Sigmoid colon (tissue), 7 donors: Measurements from ENCODE around the gene TNKS2. TPM values are rescaled to one million over a fixed set of nuclear protein-coding genes. Genes with fewer than 3 reads are reported as not detected.

ENCODE experiments used
- DNase-seq: peaks from one replicate; pipeline ENCODE4 v3.0.0-alpha.2; 2019
- H3K27ac ChIP-seq, 4 donors: fragments of 200-600 bp; sonication (generic); one replicate each; pipeline ENCODE4 v1.5.1; 2016 to 2019; ENCODE audit warnings: mild to moderate bottlenecking in 1 of 4
- H3K27me3 ChIP-seq, 3 donors: fragments of 200-600 bp; sonication (generic); one replicate each; pipeline ENCODE4 v1.5.1; 2019; ENCODE audit warnings: mild to moderate bottlenecking in 1 of 3
- H3K36me3 ChIP-seq, 4 donors: fragments of 200-600 bp; sonication (generic); one replicate each; pipeline ENCODE4 v1.5.1; 2016 to 2019
- H3K4me1 ChIP-seq, 4 donors: fragments of 200-600 bp; sonication (generic); one replicate each; pipeline ENCODE4 v1.5.1; 2017 to 2019
- H3K4me3 ChIP-seq, 4 donors: fragments of 200-600 bp; sonication (generic); one replicate each; pipeline ENCODE4 v1.5.1; 2017 to 2019; ENCODE audit warnings: mild to moderate bottlenecking in 2 of 4, moderate library complexity in 1 of 4
- H3K9me3 ChIP-seq, 4 donors: fragments of 200-600 bp in 3 of 4; sonication (generic) in 3 of 4; one replicate each; pipeline versions ENCODE4 v1.5.1 to v1.6.1; 2013 to 2019
- CTCF ChIP-seq, 4 experiments: fragments of 450-650 bp in 3 of 4; fragments of 200-600 bp in 1 of 4; IDR thresholded peaks; one replicate each; pipeline ENCODE4 v1.5.1; 2016 to 2019; ENCODE audit warnings: antibody characterized with exemption in 4 of 4, mild to moderate bottlenecking in 3 of 4, moderate library complexity in 2 of 4
- EP300 ChIP-seq, 4 donors: sonication (generic); formaldehyde crosslinking; IDR thresholded peaks; one replicate each; pipeline ENCODE4 v1.6.1; 2017; ENCODE audit warnings: antibody characterized with exemption in 4 of 4
- POLR2A ChIP-seq, 2 donors: fragments of 450-650 bp; IDR thresholded peaks; one replicate each; pipeline ENCODE4 v1.6.1; 2016; ENCODE audit warnings: antibody characterized with exemption in 2 of 2, mild to moderate bottlenecking in 2 of 2, moderate library complexity in 2 of 2
- POLR2AphosphoS5 ChIP-seq, 4 donors: sonication (generic); formaldehyde crosslinking; IDR thresholded peaks; one replicate each; pipeline ENCODE4 v1.6.1; 2017; ENCODE audit warnings: antibody characterized with exemption in 4 of 4
- WGBS, 2 donors: extraction: QIAGEN DNeasy Blood & Tissue Kit; methylation state at CpG; one replicate each; pipeline ENCODE4 v1.1.7; 2013; 5-methylcytosine and 5-hydroxymethylcytosine counted together
- intact Hi-C: fragments of 100-400 bp; cut with DNase I; formaldehyde crosslinking; loops from one replicate; pipeline ENCODE4 v1.15.1; 2023
- polyA plus RNA-seq, 3 donors: library from polyadenylated mRNA; stranded (reverse); fragments of 200-250 nt; gene quantifications; one replicate each; pipeline ENCODE4 v1.2.3, GENCODE V29; 2013
- total RNA-seq, 4 donors: library from RNA; depleted of rRNA; stranded (reverse); fragments of >200 nt; gene quantifications; one replicate each; pipeline ENCODE4 v1.1.0, GENCODE V29; 2016
- donor health status: healthy with polysubstance abuse.
- donor health status: Bipolar disorder and iron deficiency.
- donor health status: healthy.

The TNKS2 gene
- total and polyA plus RNA-seq, 7 donors = 9.0 to 46.7 (median 37.4) TPM

- Histone ChIP-seq H3K36me3 (peaks cover 5 to 57% (median 18%) of the 10 kb centered on the region in 4 donors), H3K4me3 (no peak overlapping the region), H3K27ac (no peak overlapping the region), H3K9me3 (no peaks in the 10 kb centered on the region), H3K4me1 (no peaks in the 10 kb centered on the region), H3K27me3 (no peaks in the 10 kb centered on the region)
- intact Hi-C loops = no loop called here
- TF ChIP-seq POLR2A (IDR thresholded peaks at IDR 0.05) (no peak), POLR2AphosphoS5 (IDR thresholded peaks at IDR 0.05) (no peak), CTCF (IDR thresholded peaks at IDR 0.05) (no peak), EP300 (IDR thresholded peaks at IDR 0.05) (no peak)
- 64 to 75% methylated on average over 1 of the region's 1 CpG for WGBS, 2 donors
- DNase-seq = no peak
Observed at GRCh38 chr10:91813251-91813650, 15.0 kb downstream of the TNKS2 start.

- DNase-seq = no peak
- no peaks in the 10 kb centered on the region for H3K4me1 ChIP-seq
- H3K4me3 ChIP-seq = no peak overlapping the region
- H3K27me3 ChIP-seq = no peaks in the 10 kb centered on the region
- intact Hi-C loops = no loop called here
- no peak overlapping the region for H3K27ac ChIP-seq
- 92 to 94% methylated on average over 2 of the region's 2 CpGs for WGBS, 2 donors
- peaks cover 28 to 91% (median 39%) of the 10 kb centered on the region in 4 donors for H3K36me3 ChIP-seq
- no peaks in the 10 kb centered on the region for H3K9me3 ChIP-seq
- TF ChIP-seq POLR2A (IDR thresholded peaks at IDR 0.05) (no peak), CTCF (IDR thresholded peaks at IDR 0.05) (no peak)
Observed at GRCh38 chr10:91816981-91817380, 18.8 kb downstream of the TNKS2 start.

- TF ChIP-seq EP300 (IDR thresholded peaks at IDR 0.05) (no peak), POLR2A (IDR thresholded peaks at IDR 0.05) (no peak), CTCF (IDR thresholded peaks at IDR 0.05) (no peak), POLR2AphosphoS5 (IDR thresholded peaks at IDR 0.05) (no peak)
- no peaks in the 10 kb centered on the region for H3K27me3 ChIP-seq
- 75 to 87% methylated on average over 3 of the region's 3 CpGs for WGBS, 2 donors
Observed at GRCh38 chr10:91820144-91820543, 21.9 kb downstream of the TNKS2 start.

GRCh38 chr10:91824076-91824475 lies 25.9 kb downstream of the TNKS2 start:
- no peak overlapping the region for H3K4me3 ChIP-seq
- no peaks in the 10 kb centered on the region for H3K9me3 ChIP-seq
- DNase-seq = no peak
- no peak for TF ChIP-seq EP300 (IDR thresholded peaks at IDR 0.05)
- no peak for TF ChIP-seq CTCF (IDR thresholded peaks at IDR 0.05)
- TF ChIP-seq POLR2A (IDR thresholded peaks at IDR 0.05) = no peak
- no peak for TF ChIP-seq POLR2AphosphoS5 (IDR thresholded peaks at IDR 0.05)
- 95 to 100% methylated on average over 1 of the region's 1 CpG for WGBS, 2 donors
- H3K27me3 ChIP-seq = no peaks in the 10 kb centered on the region
- no peak overlapping the region for H3K27ac ChIP-seq
- peaks cover 40 to 100% (median 46%) of the 10 kb centered on the region in 4 donors for H3K36me3 ChIP-seq
- H3K4me1 ChIP-seq = no peaks in the 10 kb centered on the region
- intact Hi-C loops = no loop called here

More at GRCh38 chr10:91820144-91820543, 21.9 kb downstream of the TNKS2 start:
- intact Hi-C loops = no loop called here
- DNase-seq = no peak
- no peak overlapping the region for H3K27ac ChIP-seq
- peaks cover 35 to 100% (median 44%) of the 10 kb centered on the region in 4 donors for H3K36me3 ChIP-seq
- no peaks in the 10 kb centered on the region for H3K9me3 ChIP-seq
- no peaks in the 10 kb centered on the region for H3K4me1 ChIP-seq
- no peak overlapping the region for H3K4me3 ChIP-seq

- peaks cover 20 to 100% (median 40%) of the 10 kb centered on the region in 4 donors for H3K36me3 ChIP-seq
- 78 to 80% methylated on average over 2 of the region's 2 CpGs for WGBS, 2 donors
- H3K4me1 ChIP-seq = no peaks in the 10 kb centered on the region
Observed at GRCh38 chr10:91829268-91829667, 31.0 kb downstream of the TNKS2 start.

More at GRCh38 chr10:91829268-91829667, 31.0 kb downstream of the TNKS2 start:
- TF ChIP-seq CTCF (IDR thresholded peaks at IDR 0.05) (no peak), POLR2AphosphoS5 (IDR thresholded peaks at IDR 0.05) (no peak)
- no peaks in the 10 kb centered on the region for H3K27me3 ChIP-seq
- intact Hi-C loops = no loop called here
- H3K9me3 ChIP-seq = no peaks in the 10 kb centered on the region
- no peak overlapping the region for H3K4me3 ChIP-seq
- no peak for DNase-seq
- no peak overlapping the region for H3K27ac ChIP-seq
